AG09319 (cell line): ENCODE data around the gene RASD1.

Experiments
- DNase-seq: peaks from one replicate; pipeline ENCODE4 v3.0.0-alpha.2; 2010; ENCODE audit warnings: low read depth; ENCODE audit errors: extremely low read depth
- TF ChIP-seq, protein P1 (sequence below): IDR thresholded peaks from 2 replicates; pipeline ENCODE4 v1.5.1; 2011; ENCODE audit warnings: low read depth, mild to moderate bottlenecking, inconsistent platforms, low read length, moderate library complexity

RASD1 gene, protein sequence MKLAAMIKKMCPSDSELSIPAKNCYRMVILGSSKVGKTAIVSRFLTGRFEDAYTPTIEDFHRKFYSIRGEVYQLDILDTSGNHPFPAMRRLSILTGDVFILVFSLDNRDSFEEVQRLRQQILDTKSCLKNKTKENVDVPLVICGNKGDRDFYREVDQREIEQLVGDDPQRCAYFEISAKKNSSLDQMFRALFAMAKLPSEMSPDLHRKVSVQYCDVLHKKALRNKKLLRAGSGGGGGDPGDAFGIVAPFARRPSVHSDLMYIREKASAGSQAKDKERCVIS

DNA sequence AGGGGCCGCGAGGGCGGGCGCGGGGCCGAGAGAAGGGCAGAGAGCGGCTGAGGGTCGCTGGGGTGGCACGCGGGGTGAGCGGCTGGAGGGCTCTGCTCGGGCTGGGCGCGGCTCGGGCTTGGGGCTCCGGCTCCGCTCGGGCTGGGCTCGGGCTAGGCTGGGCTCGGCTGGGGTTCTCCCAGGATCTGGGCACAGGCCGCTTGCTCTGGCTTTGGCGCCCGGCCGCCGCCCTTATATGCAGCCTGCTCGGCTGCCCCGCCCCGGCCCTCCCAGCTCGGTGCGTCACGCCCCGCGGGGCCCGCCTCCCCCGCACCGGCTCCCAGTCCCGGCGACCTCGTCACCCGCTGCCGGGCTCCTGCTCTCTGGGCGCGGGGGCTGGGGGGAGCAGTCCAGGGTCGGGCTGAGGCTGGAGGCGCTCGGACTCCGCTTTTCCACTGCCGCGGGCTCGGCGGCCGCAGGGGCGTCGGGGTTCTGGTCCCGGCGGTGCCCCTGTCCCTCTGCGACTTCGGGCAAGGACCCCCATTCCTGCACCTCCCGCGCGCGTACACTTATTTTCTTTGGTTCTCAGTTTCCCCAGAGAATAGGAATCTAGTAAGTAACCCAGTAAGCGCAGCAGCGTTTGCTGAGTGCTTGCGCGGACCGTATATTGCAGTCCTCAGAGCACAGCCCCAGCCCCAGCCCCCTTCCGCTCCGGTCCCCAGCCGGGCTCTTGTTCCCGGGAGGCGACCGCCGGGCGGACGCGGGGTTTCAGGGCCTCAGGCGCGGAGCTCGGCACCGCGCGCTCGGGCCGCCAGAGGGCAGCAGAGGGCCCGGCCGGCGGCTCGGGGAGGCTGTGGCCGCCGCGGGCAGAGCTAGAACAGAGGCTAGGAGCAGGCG is at the start of gene RASD1:
TSS of gene RASD1 (minus strand) at position 207 of the 876 bp plus-strand sequence. CDS start 214 bp downstream, outside the sequence.
- TF ChIP-seq, protein P1, sequence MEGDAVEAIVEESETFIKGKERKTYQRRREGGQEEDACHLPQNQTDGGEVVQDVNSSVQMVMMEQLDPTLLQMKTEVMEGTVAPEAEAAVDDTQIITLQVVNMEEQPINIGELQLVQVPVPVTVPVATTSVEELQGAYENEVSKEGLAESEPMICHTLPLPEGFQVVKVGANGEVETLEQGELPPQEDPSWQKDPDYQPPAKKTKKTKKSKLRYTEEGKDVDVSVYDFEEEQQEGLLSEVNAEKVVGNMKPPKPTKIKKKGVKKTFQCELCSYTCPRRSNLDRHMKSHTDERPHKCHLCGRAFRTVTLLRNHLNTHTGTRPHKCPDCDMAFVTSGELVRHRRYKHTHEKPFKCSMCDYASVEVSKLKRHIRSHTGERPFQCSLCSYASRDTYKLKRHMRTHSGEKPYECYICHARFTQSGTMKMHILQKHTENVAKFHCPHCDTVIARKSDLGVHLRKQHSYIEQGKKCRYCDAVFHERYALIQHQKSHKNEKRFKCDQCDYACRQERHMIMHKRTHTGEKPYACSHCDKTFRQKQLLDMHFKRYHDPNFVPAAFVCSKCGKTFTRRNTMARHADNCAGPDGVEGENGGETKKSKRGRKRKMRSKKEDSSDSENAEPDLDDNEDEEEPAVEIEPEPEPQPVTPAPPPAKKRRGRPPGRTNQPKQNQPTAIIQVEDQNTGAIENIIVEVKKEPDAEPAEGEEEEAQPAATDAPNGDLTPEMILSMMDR = peak; percentile 40
- DNase-seq = peak; percentile 75

DNA sequence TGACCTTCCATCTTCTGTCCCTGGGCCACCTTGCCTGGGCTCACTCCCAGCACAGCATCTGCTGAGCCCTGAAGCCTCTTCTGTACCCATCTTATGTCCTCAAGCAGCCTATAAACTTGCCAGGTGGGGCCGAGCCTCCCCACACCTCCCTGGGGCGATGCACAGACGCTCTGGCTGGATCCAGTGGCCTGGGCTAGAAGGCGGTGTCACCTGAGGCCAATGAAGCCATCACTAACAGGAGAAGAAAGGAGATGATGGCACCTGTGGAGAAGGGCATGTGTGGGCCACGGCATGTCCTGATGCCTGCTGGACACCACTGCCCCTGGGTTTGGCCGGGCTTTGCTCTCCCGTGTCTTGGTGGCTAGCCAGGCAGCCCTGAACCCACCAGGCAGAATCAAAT is 49.8 kb upstream of the RASD1 start:
- TF ChIP-seq, protein P1 = no peak
- DNase-seq = no peak

DNA sequence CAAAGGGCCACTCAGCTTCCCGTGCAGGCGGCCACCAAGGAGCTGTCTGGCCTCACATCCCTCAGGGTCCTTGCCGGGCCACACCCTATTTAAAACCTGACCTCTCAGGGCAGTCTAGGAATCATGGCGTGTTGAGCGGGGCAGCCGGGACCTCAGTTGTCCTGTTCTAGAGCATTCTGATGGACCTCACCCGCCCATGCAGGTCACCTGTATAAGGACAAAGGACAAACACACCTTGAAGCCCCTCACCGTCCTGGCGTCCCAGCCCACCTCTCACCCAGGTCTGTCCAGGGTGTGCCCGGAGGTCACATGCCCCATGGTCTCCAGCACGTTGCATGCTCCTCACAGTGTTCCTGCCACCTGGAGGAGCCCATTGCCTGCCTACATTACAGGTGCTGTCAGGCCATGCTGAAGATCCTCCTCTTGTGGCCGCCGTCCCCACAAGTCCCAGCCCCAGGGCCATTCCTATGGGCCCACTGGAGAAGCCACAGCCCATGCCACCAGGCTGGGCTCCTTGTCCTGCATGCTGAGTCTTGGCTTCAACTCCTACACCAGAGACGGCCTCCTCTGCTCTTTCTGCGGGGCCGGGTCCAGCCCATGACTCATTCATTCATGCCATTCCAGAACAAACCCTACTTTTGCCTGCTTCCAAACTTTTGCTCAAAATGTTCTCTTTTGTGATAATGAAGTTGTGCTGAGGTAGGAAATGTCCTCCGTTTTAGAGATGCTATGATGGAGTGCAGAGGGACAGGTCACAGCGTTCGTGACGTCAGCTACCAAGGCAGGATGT is 49.0 kb upstream of the RASD1 start:
- TF ChIP-seq, protein P1 = no peak
- no peak for DNase-seq

DNA sequence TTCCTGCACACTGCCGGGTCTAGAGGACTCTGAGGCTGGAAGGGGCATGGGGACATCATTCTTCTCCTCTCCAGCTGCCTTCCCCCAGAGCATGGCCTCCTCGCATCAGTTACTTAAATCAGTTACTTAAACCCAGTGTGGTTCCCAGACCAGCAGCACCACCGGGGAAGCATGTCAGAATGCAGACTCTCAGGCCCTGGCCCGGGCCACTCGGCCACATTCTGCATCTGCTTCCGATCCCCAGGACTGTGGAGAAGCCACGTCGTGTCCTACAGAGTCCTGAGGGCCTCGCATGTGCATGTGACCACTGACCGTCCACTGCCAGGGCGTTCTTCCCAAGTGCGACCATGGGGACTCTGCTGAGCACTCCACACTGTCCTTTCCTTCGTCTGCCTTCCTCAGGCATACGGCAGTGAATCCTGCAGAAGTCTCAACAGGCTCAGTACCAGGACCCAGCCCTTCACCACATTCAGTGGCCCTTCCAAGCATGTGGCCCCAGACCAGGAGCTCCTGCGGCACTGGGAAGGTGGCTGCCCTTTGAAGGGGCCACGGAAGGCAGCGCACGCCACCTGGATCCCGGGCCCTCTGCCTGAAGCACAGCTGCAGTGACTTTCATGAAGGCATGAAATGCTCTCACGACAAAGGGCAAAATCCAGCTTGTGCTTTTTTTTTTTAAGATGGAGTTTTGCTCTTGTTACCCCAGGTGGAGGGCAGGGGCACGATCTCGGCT is 46.9 kb upstream of the RASD1 start:
- no peak for DNase-seq
- TF ChIP-seq, protein P1 = no peak

DNA sequence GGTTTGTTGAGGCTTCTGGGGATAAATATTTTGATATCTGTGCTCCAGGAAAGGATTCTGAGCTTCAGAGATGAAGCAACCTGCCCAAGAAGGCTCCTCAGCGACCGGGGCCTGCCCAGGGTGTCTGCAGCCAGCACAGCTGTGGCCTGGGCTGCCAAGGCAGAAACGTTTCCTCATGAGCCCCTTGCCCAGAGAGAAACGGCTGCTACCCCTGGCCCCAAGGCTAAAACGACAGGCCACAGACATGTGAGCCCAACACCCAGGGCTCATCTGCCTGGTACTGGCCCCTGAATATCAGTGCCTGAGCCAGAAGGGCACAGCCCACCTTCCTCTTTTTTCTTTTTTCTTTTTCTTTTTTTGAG is 45.4 kb upstream of the RASD1 start:
- TF ChIP-seq, protein P1 = no peak

DNA sequence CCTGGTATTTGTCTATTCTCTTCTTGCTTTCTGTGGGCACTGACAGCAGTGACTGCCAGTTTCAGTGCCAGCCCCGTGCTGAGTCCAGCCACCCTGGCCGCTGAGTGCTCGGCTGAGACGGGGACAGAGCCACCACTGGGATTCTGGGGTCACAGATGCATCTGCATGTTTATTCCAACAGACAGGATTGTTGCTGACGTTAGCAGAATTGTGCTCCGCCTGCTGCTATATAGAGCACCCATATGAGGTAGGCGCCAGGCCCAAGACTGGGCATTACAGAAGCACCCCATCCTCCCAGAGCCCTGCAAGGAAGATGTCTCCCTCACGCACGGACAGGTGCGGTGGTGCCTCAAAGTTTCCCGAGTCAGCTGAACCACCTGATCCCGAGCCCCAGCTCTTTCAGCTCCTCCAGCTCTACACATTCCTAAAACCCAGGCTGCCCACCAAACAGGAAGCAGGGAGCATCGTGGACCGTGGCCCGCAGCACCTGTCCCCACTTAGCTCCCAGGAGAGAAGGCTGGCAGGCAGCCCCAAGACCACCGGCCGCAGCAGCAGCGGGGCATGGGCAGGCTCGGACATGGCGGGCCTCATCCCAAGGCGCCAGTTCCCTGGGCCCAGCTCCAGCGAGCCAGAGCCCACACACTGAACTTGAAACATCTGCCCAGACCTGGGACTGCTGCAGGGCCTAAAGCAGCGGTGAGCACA is 44.9 kb upstream of the RASD1 start:
- TF ChIP-seq, protein P1 = no peak
- DNase-seq = no peak

More for the DNA sequence above, 45.4 kb upstream of the RASD1 start:
- no peak for DNase-seq
